Gastroesophageal sphincter (tissue), 3 donors: ENCODE data around the gene PXT1.

Experiments used
- CTCF ChIP-seq, 4 experiments: fragments of 200-600 bp in 2 of 4; fragments of 450-650 bp in 2 of 4; sonication (generic) in 1 of 4; IDR thresholded peaks; one replicate each; pipeline ENCODE4 v1.5.1; 2017 to 2019; ENCODE audit warnings: antibody characterized with exemption in 4 of 4, mild to moderate bottlenecking in 2 of 4, moderate library complexity in 2 of 4
- EP300 ChIP-seq: sonication (generic); formaldehyde crosslinking; IDR thresholded peaks from one replicate; pipeline ENCODE4 v1.6.1; 2017; ENCODE audit warnings: antibody characterized with exemption, mild to moderate bottlenecking

GRCh38 chr6:36368421-36368820 lies 74.2 kb downstream of the PXT1 start:
- TF ChIP-seq EP300, result no peak
- TF ChIP-seq CTCF (IDR thresholded peaks at IDR 0.05), result no peak
